ENCODE data around the gene FGFBP2.

- TF ChIP-seq POLR2AphosphoS5 (IDR thresholded peaks at IDR 0.05; ENCODE audit: borderline replicate concordance, low read depth, low read length), result no peak
- TF ChIP-seq EZH2 (IDR thresholded peaks at IDR 0.05), result no peak
Measured at GRCh38 chr4:15951781-15952180, 11.2 kb downstream of the FGFBP2 start.

Data from SK-N-MC (cell line).